Germinal center (tissue), 1 donor: ENCODE results near the gene AGO4.
A peak's percentile ranks its signal among the peaks of the same experiment; 100 is the strongest.
"Not testable (repeated sequence)": the region's sequence is repeated elsewhere in the genome, so short reads cannot be mapped to it uniquely, and the experiment has no call there.

Source experiments
- DNase-seq: peaks from one replicate; pipeline ENCODE4 v3.0.0; 2012; ENCODE audit warnings: mixed read lengths, low spot score

Gene AGO4

GRCh38 chr1:35863881-35864625 lies 56.2 kb downstream of the AGO4 start:
- DNase-seq = no peak

- no peak for DNase-seq
These were observed 57.0 kb downstream of the AGO4 start for GRCh38 chr1:35864813-35865212.

- no peak for DNase-seq
These were observed 59.2 kb downstream of the AGO4 start for GRCh38 chr1:35866991-35867390.

DNA sequence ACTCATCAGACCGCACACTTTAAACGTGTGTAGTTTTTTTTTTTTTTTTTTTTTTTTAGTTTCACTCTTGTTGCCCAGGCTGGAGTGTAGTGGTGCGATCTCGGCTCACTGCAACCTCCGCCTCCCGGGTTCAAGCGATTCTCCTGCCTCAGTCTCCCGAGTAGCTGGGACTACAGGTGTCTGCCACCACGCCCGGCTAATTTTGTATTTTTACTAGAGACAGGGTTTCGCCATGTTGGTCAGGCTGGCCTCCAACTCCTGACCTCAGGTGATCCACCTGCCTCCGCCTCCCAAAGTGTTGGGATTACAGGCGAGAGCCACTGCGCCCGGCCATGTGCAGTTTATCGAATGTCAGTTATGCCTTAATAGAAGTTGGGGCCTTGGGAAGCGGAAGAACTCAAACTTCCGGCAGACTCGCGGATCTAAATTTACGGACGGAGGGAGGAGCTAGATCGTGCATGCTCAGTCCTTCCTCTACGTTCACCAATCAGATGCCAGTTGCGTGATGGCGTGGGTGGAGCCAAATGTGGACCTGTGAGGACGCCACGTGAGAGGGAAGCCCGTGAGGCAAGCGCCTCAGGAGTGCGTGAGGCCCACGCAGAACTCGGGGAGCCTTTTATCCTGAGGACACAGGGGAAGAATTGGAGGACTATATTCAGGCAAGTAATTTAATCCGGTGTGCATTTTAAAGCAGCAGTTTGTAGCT lies 61.6 kb downstream of the AGO4 start:
- DNase-seq = not testable (repeated sequence)

DNA sequence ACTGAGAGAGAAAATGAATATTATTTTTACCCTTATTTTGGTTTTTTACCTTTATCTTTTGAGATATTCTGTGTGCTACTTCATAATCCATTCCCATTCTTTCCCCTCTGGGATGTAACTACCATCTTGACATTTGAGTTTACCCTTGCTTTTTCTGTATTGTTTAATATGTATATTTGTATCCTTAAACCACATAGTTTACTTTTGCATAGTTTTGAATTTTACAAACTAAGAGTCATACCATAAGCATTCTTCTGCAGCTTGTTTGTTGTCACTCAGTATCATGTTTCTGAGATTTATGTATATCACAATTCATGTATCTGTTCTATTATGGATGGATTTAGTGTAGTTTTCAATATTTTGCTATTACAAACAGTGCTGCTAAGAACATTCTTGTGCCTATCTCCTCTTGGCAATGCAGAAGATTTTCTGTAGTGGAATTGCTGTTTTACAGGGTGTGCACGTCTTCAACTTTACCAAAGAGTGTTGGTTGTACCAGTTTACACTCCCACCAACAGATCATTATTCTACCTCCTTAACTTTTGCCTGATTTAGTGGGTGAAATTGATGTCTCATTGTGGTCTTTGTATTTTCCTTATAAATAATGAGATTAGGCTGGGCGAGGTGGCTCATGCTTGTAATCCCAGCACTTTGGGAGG lies 63.0 kb downstream of the AGO4 start:
- DNase-seq = no peak

GRCh38 chr1:35873243-35873750 lies 65.5 kb downstream of the AGO4 start:
- DNase-seq = no peak

GRCh38 chr1:35874115-35874514 lies 66.3 kb downstream of the AGO4 start:
- not testable (repeated sequence) for DNase-seq

GRCh38 chr1:35876988-35877387 lies 69.2 kb downstream of the AGO4 start:
- DNase-seq = no peak

DNA sequence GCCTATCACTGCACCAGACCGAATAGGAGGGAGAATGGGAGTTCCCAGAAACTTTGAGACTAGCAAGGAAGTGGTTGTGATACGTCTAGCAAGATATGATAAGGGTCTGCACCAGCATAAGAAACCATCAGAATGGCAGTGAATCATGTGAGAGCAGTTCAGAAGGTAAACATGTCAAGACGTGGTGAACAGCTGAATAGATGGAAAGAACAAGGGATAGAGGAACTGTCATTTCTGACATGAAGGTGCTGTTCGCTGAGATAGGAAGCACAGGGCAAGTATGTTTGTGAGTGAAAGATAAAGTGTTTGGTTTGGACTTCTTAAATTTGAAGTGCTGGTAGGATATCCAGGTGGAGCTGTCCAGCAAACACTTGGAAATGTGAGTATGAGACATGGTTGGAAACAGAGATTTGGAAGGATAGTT lies 74.0 kb downstream of the AGO4 start:
- no peak for DNase-seq

DNA sequence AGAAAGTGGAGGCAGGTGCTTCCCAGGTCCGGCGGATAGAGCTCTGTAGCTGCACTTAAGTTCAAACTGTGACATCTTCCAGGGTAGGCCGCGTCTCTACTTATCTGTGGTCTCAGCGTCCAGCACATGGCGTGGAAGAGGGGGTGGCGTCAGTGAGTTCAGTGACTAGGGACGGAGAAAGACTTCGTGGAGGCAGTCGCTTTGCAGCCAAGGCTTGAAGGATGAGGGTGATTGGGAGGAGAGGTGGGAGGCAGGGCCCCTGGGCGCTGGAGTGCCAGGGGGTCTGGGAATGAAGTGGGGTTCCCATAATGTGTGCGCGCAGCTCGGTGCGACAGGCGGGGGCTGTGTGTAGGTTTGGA lies 74.7 kb downstream of the AGO4 start:
- DNase-seq = no peak

- peak; percentile 100 for DNase-seq
These were observed 75.3 kb downstream of the AGO4 start, which contains the start of gene AGO1 for GRCh38 chr1:35882945-35883634. AGO1 (plus strand) TSS chr1:35883209; CDS start chr1:35883422, 213 bp downstream.

DNA sequence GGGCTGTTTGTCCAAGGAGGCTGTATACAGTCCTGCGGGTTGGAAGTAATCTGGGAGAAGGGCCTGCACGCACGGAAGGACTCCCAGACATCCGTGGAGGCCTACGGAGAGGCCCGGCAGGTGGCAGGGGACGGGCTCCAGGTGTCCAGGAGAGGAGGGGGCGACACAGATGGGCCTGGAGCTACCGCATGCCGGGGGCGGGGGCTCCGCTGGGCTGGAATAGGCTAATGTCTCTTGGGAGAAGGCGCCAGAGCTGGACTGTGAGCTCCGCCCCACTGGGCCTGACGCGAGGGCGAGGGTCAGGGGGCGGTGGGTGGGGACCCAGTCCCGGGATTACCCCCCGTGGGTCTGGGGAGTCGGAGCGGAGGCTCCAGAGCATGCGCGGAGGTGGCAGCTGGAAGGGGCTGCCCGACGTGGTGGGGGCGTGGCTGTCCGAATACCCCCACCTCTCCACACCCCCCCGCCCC lies 75.9 kb downstream of the AGO4 start:
- peak; percentile 79 for DNase-seq

GRCh38 chr1:35884934-35885333 lies 77.1 kb downstream of the AGO4 start:
- no peak for DNase-seq

DNA sequence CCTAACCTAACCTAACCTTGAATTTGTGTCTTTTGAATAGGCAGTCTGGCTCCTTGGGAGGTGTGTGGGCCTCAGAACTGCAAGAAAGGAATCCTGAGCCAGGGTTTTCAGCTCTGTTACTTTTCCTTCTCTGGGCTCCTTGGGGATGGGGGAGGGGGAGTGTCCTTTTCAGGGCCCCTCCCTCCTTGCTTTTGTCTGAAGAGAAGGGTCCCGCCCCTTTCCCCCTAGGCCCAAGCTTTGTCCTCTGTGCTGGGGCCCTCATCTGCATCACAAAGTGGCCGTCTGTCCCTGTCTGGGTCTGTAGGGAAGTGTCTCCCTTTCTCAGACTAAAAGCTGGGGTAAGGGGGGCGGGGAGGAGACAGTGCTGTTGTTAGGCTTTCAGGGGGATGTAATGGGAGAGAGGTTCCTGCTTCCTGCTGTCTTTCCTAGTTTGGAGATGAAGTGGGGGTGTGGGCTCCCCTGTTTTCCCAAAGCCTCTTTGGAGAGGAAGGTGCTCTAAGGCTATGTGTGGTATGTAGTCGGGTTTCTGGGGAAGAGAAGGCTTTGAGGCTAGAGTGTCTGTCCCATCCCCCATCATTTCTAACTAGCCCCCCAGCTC lies 78.2 kb downstream of the AGO4 start:
- no peak for DNase-seq

DNA sequence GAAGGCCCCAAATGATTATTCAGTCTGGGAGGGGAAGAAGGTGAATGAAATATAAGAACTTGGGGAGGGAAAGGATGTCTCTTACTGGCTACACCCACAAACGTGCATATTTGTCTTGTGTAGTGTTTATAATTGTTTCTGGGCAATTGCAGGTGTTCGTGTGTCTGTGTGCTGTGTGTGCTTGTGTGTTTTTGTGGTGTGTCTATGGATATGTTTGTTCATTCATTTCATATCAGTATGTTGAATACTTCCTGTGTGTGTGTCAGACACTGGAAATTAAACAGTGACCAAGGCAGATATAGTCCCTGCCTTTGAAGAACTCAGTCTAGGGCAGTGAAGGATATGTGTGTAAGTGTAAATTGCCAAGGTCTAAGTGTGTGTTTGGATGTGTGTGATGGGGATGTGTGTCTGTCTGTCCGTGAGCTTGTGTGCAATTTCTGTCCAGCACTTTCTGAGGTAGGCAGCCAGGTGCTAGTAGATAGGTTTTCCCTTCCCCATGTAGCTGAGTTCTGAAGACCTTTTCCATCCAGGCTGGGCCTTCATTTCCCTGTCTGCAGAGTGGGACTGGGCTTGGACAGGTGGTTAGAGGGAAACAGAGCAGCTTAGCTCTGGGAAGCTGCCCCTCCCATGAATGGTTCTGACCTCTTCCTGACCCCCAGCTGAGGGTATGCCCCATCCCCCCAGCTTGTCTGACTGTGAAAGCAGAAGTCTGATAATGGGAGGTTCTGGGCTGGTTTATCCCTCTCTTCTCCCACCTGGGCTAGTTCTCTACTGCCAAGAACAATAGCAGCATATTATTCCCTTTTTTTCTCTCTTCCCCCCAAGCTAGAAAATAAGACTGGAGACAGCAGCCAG lies 79.0 kb downstream of the AGO4 start:
- DNase-seq = peak; percentile 30

DNA sequence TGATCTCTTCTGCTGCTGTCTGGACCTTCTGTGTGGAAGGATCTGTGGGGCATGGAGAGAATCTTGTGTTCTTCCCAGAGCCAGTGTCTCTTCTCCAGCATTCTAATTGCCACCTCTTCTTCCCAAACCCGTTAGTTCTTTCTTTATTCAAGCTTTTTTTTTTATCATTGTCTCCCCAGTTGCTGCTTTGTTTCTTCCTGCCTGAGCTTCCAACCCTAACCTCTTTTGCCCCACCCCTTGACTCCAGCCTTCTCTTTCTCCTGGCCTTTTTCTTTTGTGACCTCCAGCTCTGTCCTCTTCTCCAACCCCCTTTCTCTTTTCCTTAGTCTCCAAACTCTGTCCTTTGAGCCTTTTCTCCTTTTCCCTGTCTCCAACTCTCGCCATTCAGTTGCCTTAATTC lies 79.7 kb downstream of the AGO4 start:
- no peak for DNase-seq

DNA sequence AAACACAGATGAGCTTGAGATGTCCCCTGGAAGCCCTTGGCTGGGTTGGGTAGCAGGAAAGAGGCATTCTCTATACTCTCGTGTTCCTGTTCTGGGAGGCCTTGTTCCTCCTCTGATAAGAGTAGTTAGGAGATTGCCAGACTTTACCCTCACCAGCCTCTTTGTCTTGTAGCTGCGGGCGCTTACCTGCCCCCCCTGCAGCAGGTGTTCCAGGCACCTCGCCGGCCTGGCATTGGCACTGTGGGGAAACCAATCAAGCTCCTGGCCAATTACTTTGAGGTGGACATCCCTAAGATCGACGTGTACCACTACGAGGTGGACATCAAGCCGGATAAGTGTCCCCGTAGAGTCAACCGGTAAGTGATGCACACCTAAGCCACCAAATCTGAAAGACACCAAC lies 80.4 kb downstream of the AGO4 start:
- no peak for DNase-seq

DNA sequence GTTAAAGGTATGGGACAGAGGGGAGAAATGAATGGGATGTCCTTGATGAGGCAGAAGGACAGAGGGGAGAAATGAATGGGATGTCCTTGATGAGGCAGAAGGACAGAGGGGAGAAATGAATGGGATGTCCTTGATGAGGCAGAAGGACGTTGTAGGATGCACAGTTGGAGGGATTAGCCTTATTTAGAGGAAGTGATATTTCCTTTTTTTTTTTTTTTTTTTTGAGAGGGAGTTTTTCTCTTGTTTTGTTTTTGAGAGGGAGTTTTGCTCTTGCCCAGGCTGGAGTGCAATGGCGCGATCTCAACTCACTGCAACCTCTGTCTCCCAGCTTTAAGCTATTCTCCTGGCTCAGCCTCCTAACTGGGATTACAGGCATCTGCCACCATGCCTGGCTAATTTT lies 81.2 kb downstream of the AGO4 start:
- DNase-seq = not testable (repeated sequence)

- DNase-seq = no peak
These were observed 85.4 kb downstream of the AGO4 start for GRCh38 chr1:35893051-35893879.

GRCh38 chr1:35894183-35894582 lies 86.4 kb downstream of the AGO4 start:
- DNase-seq = peak; percentile 81
